Esophagus squamous epithelium (tissue), 5 donors: ENCODE measurements around the gene ASPN. TPM values are rescaled to one million over a fixed set of nuclear protein-coding genes. Genes with fewer than 3 reads are reported as not detected.

Source experiments
- DNase-seq: peaks from one replicate; lab custom pipeline; 2025; lab: John Stamatoyannopoulos, UW
- H3K27ac ChIP-seq, 4 donors: fragments of 200-600 bp; sonication (generic); one replicate each; pipeline ENCODE4 v1.5.1; 2016 to 2019; ENCODE audit warnings: mild to moderate bottlenecking in 1 of 4
- H3K27me3 ChIP-seq, 4 donors: fragments of 200-600 bp; sonication (generic); 1 replicate in 3 of 4; 2 replicates in 1 of 4; pipeline versions ENCODE4 v1.5.1 to v1.6.0; 2017 to 2021; ENCODE audit warnings: antibody characterized with exemption in 1 of 4
- H3K36me3 ChIP-seq, 3 donors: fragments of 200-600 bp; sonication (generic); one replicate each; pipeline ENCODE4 v1.5.1; 2016 to 2019
- H3K4me1 ChIP-seq, 3 donors: fragments of 200-600 bp; sonication (generic); one replicate each; pipeline ENCODE4 v1.5.1; 2017 to 2019
- H3K4me3 ChIP-seq, 4 donors: fragments of 200-600 bp; sonication (generic); 1 replicate in 3 of 4; 2 replicates in 1 of 4; pipeline ENCODE4 v1.5.1; 2016 to 2019; ENCODE audit warnings: mild to moderate bottlenecking in 2 of 4, moderate library complexity in 1 of 4
- H3K9me3 ChIP-seq, 3 donors: fragments of 200-600 bp; sonication (generic); one replicate each; pipeline ENCODE4 v1.5.1; 2016 to 2019
- POLR2A ChIP-seq, 4 donors: fragments of 450-650 bp; IDR thresholded peaks; one replicate each; pipeline ENCODE4 v1.6.1; 2017; ENCODE audit warnings: antibody characterized with exemption in 4 of 4, mild to moderate bottlenecking in 4 of 4, moderate library complexity in 3 of 4
- WGBS, 2 donors: methylation state at CpG; one replicate each; pipeline ENCODE4 v1.1.5; 2018; 5-methylcytosine and 5-hydroxymethylcytosine counted together
- intact Hi-C: fragments of 100-400 bp; cut with DNase I; formaldehyde crosslinking; loops from one replicate; pipeline ENCODE4 v1.15.0; 2022
- total RNA-seq, 4 donors: library from RNA; depleted of rRNA; stranded (reverse); fragments of >200 nt; gene quantifications; one replicate each; pipeline ENCODE4 v1.1.0, GENCODE V29; 2016
- TF ChIP-seq, protein P1 (sequence below), 6 experiments: fragments of 450-650 bp in 4 of 6; fragments of 200-600 bp in 2 of 6; sonication (generic) in 2 of 6; IDR thresholded peaks; one replicate each; pipeline ENCODE4 v1.5.1; 2016 to 2019; ENCODE audit warnings: antibody characterized with exemption in 6 of 6, mild to moderate bottlenecking in 4 of 6, moderate library complexity in 4 of 6
- donor health status: DM: yes; HTN: yes; CAD: no.

ASPN gene
- total RNA-seq, 4 donors from 2014 or later, result 0.34 to 7.4 (median 1.8) TPM

DNA sequence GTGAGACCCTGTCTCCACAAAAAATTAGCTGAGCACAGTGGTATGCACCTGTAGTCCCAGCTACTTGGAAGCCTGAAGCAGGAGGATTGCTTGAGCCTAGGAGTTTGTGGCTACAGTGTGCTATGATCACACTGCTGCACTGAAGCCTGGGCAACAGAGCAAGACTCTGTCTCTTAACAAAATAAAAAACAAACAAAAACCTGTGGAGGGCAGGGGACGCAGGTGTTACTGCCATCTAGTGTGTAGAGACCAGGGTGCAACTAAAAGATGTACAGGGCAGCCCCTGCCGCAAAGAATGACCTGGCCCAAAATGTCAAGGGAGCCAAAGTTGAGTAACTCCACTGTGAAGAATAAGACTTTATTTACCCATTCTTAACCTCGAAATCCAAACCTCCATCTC is 27.1 kb downstream of the ASPN start:
- 81 to 96% methylated on average over 3 of the region's 3 CpGs for WGBS, 2 donors
- H3K36me3 ChIP-seq, result no peaks in the 10 kb centered on the region
- no peak for DNase-seq
- no peak for TF ChIP-seq POLR2A (IDR thresholded peaks at IDR 0.05)
- TF ChIP-seq, protein P1, sequence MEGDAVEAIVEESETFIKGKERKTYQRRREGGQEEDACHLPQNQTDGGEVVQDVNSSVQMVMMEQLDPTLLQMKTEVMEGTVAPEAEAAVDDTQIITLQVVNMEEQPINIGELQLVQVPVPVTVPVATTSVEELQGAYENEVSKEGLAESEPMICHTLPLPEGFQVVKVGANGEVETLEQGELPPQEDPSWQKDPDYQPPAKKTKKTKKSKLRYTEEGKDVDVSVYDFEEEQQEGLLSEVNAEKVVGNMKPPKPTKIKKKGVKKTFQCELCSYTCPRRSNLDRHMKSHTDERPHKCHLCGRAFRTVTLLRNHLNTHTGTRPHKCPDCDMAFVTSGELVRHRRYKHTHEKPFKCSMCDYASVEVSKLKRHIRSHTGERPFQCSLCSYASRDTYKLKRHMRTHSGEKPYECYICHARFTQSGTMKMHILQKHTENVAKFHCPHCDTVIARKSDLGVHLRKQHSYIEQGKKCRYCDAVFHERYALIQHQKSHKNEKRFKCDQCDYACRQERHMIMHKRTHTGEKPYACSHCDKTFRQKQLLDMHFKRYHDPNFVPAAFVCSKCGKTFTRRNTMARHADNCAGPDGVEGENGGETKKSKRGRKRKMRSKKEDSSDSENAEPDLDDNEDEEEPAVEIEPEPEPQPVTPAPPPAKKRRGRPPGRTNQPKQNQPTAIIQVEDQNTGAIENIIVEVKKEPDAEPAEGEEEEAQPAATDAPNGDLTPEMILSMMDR (IDR thresholded peaks at IDR 0.05), result peak in 1 of 6 experiments; percentile 26
- no peak overlapping the region for H3K4me3 ChIP-seq
- intact Hi-C loops, result no loop called here
- no peaks in the 10 kb centered on the region for H3K27me3 ChIP-seq
- no peaks in the 10 kb centered on the region for H3K9me3 ChIP-seq
- H3K27ac ChIP-seq, result no peak overlapping the region
- H3K4me1 ChIP-seq, result no peaks in the 10 kb centered on the region

DNA sequence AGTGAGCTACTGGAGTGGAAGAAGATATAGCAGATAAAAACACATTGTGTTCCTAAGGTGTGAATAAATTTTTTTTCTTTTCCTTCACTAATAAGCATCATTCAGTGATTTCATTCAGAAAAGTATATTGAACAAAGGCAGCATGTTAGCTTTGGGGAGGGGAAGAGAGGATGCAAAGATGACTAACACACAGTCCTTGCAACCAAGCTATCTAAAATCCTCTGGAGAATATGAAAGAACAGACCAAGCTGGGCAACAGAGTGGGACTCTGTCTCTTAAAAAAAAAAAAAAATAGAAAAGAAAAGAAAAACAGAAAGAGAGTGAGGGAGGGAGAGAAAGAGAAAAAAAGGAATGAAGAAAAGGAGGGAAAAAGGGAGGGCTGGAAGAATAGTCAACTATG is 35.8 kb downstream of the ASPN start:
- Histone ChIP-seq H3K36me3 (no peaks in the 10 kb centered on the region), H3K27ac (no peak overlapping the region), H3K27me3 (no peaks in the 10 kb centered on the region), H3K9me3 (no peaks in the 10 kb centered on the region), H3K4me1 (peaks cover 0 to 7% (median 0%) of the 10 kb centered on the region in 3 donors), H3K4me3 (no peak overlapping the region)
- TF ChIP-seq POLR2A (IDR thresholded peaks at IDR 0.05), result no peak
- TF ChIP-seq, protein P1 (IDR thresholded peaks at IDR 0.05), result no peak
- DNase-seq, result no peak
- intact Hi-C loops, result no loop called here

DNA sequence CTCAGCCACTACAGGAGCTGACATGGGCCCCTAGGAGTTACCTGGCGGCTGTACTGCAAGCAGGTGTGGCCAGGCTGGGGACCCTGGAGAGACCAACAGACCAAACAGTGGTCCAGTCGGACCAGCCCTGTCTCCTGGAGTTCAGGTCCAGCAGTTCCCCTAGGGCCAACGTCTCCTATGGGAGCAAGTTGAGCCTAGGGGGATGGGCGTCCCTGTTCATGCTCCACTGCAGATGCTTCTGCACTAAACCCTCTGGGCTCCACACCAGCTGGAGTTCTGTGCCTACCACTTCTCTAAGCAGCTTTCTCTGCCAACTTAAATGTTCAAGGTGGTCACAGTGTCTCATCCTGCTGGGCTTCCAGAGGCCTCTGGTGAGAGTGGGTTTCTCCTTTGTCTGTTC is 37.5 kb downstream of the ASPN start:
- no peak overlapping the region for H3K27ac ChIP-seq
- no peaks in the 10 kb centered on the region for H3K9me3 ChIP-seq
- no peak overlapping the region for H3K4me3 ChIP-seq
- no peaks in the 10 kb centered on the region for H3K36me3 ChIP-seq
- DNase-seq, result no peak
- H3K4me1 ChIP-seq, result peaks cover 0 to 7% (median 0%) of the 10 kb centered on the region in 3 donors
- 20 to 75% methylated on average over 3 of the region's 4 CpGs for WGBS, 2 donors
- no peaks in the 10 kb centered on the region for H3K27me3 ChIP-seq
- intact Hi-C loops, result no loop called here
- TF ChIP-seq POLR2A (IDR thresholded peaks at IDR 0.05), result no peak
- TF ChIP-seq, protein P1 (IDR thresholded peaks at IDR 0.05), result no peak

DNA sequence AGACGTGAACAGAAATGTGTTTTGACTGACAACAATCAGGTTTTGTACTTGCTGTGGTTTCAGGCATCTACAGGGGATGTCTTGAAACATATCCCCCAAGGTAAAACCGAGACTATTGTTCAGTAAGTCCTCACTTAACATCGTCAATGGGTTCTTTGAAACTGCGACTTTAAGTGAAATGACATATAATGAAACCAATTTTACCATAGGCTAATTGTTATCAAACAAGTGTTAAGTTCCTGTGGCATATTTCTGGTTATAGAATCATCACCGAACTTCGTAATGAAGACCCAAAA is 41.6 kb downstream of the ASPN start:
- Histone ChIP-seq H3K36me3 (no peaks in the 10 kb centered on the region), H3K27ac (no peak overlapping the region), H3K4me3 (no peak overlapping the region), H3K9me3 (no peaks in the 10 kb centered on the region), H3K4me1 (peaks cover 0 to 7% (median 0%) of the 10 kb centered on the region in 3 donors), H3K27me3 (no peaks in the 10 kb centered on the region)
- TF ChIP-seq, protein P1 (IDR thresholded peaks at IDR 0.05), result no peak
- no peak for TF ChIP-seq POLR2A (IDR thresholded peaks at IDR 0.05)
- no peak for DNase-seq
- 75 to 82% methylated on average over 6 of the region's 6 CpGs for WGBS, 2 donors
- intact Hi-C loops, result no loop called here

DNA sequence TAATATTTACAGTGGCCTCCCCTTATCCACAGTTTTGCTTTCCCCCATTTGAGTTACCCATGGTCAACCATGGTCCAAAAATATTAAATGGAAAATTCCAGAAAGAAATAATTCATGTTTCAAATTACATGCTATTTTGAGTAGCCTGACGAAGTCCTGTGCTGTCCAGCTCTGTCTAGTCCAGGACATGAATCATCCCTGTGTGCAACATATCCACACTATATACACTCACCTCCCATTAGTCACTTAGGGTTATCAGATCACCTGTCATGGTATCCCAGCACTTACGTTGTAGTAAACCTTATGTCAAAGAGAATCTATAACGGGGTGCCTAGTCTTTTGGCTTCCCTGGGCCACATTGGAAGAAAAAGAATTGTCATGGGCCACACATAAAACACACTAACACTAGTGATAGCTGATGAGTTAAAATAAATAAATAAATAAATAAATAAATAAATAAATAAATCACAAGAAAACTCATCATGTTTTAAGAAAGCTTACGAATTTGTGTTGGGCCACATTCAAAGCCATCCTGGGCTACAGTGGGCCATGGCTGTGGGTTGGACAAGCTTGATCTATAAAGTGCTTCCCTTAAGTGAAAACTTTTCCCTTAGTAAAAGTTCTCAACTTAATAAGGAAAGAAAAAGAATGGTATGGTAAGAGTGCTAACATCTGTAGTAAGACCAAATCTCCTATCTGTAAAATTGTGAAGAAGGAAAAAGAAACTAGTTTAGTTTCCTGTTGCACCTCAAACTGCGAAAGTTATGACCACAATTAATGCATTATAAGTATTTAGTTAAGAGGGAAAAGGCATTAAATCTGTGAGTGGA is 42.2 kb downstream of the ASPN start:
- intact Hi-C loops, result no loop called here
- no peak overlapping the region for H3K27ac ChIP-seq
- no peaks in the 10 kb centered on the region for H3K36me3 ChIP-seq
- WGBS, 2 donors, result 83 to 84% methylated on average over 5 of the region's 5 CpGs
- TF ChIP-seq, protein P1 (IDR thresholded peaks at IDR 0.05), result no peak
- TF ChIP-seq POLR2A (IDR thresholded peaks at IDR 0.05), result no peak
- no peaks in the 10 kb centered on the region for H3K9me3 ChIP-seq
- H3K27me3 ChIP-seq, result no peaks in the 10 kb centered on the region
- H3K4me1 ChIP-seq, result peaks cover 0 to 7% (median 0%) of the 10 kb centered on the region in 3 donors
- DNase-seq, result no peak
- H3K4me3 ChIP-seq, result no peak overlapping the region
